ENCODE measurements around the gene FAM13C.

- no peak for TF ChIP-seq NFIC (IDR thresholded peaks at IDR 0.05)
- TF ChIP-seq TCF12 (IDR thresholded peaks at IDR 0.05; ENCODE audit: low read depth), result no peak
- TF ChIP-seq REST (IDR thresholded peaks at IDR 0.05; ENCODE audit: low read depth), result no peak
- TF ChIP-seq RAD21 (IDR thresholded peaks at IDR 0.05; ENCODE audit: low read depth), result no peak
- no peak for TF ChIP-seq YY1 (IDR thresholded peaks at IDR 0.05; ENCODE audit: low read depth)
- TF ChIP-seq, protein P1, sequence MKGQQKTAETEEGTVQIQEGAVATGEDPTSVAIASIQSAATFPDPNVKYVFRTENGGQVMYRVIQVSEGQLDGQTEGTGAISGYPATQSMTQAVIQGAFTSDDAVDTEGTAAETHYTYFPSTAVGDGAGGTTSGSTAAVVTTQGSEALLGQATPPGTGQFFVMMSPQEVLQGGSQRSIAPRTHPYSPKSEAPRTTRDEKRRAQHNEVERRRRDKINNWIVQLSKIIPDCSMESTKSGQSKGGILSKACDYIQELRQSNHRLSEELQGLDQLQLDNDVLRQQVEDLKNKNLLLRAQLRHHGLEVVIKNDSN (IDR thresholded peaks at IDR 0.05), result no peak
- no peak for TF ChIP-seq CREB1 (IDR thresholded peaks at IDR 0.05; ENCODE audit: low read depth)
- no peak for TF ChIP-seq MAX (IDR thresholded peaks at IDR 0.05)
- no peak for TF ChIP-seq CEBPB (IDR thresholded peaks at IDR 0.05)
- no peak for TF ChIP-seq EGR1 (IDR thresholded peaks at IDR 0.05)
Measured at GRCh38 chr10:59216178-59216869, 146.0 kb downstream of the FAM13C start.

All from Ishikawa (cell line).